RPMI8226 (cell line): ENCODE data around the gene KLHL29.

Source experiments
- DNase-seq: peaks from one replicate; pipeline ENCODE4 v3.0.0-alpha.2; 2015

KLHL29 gene

DNA sequence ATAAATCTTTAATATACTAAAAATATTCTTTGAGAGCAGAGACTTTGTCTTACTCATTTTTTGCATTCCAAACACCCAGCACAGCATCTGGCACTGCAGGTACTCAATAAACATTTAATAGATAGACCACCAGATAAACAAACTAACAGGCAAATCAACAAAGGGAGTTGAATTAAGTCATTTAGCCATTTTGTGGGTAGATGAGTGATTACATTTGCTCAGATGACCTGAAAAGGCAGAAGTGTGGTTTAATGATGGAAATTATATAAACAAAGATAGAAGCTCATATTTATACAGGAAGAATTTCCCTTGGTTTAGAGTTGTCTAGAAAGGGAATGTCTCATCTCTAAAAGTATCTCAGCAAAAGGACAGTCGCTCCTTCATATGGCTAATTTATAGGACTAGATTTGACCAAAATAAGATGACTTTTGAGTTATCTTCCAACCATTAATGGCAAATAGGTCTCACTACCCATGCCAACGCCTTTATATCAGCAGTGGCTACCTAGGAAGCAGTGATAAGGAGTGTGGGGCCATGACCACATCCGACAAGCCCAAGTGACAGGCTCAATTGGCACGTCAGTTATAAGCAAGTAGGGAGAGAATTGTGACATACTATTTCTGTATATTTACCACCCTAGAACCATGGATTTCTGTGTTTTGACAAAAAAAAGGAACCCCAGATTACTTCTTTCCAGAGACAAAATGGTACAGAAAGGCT is 368.5 kb downstream of the KLHL29 start:
- DNase-seq = no peak

DNA sequence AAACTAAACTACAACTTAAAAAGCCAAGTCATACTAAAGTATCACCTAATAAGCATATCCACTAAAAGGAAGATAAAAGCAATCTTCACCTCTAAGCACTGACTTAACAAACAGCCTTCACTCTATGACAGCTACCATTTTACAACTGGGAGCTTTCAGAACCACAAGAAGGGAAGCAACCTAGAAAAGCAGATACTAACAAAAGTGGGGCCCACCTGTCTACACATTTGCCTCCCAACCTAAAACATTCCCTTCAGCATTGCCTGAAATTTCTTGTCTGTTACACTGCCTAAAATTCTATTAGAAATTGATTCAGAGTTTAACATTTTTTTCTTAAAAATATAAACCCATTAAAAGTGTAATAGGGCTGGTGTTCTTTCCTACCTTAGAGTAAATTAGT is 370.0 kb downstream of the KLHL29 start:
- no peak for DNase-seq

DNA sequence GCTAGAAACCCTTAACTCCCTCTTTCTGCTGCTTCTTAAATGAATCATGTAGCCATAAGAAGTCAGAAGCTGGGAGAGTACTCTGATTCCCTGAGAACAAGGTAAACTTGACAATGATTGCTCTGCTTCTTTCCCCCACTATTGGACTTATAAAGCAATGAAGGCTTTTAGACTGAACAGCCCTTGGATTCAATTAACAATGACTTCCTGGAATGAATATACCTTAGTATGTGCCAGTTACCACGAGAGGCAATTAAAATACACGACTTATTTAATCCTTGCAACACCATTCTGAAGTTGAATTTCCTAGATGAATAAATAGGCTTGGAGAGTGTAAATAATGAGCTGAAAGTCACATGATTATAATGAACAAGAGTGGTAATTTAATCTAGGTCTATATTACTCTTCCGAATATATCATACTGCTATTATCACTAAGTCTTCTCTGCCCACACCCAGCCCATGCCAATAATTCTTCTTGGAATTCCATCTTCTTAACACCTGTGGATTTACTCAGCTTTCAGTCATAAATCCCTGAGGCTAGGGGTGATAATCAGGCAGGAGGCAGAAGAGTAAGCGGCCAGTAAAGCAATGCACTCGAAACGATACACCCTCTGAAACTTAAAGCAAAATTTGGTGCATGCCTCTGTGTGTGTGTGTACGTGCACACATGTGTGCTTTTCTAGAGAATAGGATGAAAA is 371.8 kb downstream of the KLHL29 start:
- no peak for DNase-seq

DNA sequence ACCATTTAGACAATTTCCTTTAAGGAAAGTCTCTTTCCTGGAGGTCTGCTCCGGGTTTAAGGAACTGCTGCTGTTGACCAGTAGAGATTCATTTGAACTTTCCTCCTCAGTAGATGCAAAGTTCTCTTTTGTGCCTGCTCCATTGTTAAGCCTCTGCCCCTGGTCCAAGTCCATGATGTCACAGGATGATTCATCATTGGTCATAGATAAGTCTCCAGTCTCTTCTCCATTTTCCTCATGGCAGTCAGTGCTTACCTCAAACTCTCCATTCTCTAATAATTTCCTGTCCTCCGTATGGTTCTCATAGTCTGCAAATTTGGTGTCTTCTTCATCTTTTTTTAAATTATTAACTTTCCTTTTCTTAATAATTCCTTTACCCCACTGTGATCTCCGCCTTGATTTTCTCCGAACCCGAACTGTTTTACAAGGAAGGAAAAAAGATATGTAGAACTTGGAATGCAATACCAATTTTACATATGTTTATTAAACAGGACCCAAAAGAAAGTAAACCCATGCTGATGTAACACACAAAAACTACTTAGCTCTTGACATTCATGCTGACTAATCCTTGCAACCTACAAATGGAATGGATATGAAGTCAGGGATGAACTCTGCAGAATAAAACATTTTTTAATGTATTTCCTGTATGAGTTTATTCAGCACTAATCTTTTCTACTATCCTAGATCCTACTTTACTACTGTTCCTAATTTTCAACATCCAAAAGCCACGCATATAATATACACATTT is 372.9 kb downstream of the KLHL29 start:
- DNase-seq = no peak
